GM18520 (cell line): ENCODE results near the gene FUNDC2.

Source experiments
- ATAC-seq: cut with Tn5 transposase; IDR thresholded peaks from one replicate; pipeline ENCODE4 v1.9.1; 2021; ENCODE audit not compliant: unreplicated experiment

FUNDC2 gene

DNA sequence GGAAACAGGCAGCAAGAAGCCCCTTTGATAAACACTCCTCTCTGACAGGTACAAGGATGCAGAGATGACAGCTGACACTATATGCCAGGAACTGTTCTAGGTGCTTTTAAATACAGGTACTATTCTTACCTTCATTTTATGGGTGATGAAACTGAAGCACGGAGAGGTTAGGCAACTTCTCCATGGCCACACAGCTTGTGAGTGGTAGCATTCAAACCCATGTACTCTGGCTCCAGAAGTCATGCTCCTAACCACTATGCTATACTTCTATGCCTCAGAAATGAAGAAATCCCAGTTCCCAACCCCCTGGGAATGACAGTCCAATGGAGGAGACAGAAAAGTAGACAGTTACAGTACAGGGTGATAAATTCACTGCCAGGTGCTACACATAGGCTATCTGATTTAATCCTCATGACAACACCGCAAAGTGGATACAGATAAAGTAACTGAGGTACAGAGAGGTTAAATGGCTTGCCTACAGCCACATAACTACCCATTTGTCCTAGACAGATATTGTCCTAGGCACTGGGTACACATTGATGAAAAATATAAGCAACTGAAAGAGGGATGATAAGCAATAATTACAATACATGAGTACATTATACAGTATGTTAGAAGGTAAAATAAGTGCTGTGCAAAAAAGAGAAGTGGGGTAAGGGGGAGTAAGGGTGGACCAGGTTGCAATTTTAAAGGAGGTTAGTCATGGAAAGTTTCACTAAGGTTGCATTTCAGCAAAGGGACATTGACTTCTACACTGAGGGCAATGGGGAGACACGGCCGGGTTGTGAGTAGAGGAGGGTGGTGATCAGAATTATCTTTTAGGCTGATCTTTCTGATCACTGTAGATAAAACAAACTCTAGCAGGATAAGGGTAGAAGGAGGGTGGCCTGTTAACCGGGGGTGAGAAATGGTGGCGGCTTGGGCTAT is 2.5 kb upstream of the FUNDC2 start:
- no peak for ATAC-seq

DNA sequence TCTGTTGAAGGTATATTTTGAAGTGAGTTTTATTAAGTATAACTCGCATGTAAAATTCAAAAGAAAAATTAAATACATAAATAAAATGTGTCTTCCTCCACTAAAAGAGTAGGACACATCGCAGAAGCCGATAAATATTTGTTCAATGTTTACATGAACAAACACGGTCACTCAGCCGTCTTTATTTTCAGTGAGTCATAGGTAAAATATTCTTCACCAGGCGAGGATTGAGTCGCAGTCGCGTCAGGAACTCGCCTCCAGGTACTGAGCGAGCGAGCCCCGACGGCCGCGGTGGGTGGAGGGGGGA is 271 bp upstream of the FUNDC2 start:
- ATAC-seq, result no peak

DNA sequence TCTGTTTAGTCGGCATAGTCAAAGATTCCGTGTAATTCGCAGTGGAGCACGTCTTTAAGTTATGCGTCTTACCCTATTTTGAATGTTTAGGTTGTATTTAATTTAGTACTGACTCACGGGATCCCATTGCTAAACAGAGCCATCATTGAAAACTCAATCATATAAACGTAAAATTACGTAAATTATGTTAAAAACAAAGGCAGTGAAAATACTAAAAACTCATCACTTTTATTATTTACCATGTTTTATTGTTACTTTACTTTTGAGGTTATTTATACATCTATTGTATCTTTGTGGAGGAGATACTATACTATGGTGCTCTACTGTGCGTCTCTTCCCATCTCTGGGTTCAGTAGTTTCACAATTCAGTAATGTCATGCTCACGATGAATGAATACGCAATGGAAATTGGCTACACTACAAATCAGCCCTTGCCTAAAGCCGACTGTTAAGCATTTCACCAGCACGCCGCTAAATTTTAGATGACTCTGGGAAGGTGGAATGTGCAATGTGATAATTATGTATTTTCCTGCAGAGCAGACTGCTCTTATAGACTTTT is 944 bp downstream of the FUNDC2 start:
- no peak for ATAC-seq

DNA sequence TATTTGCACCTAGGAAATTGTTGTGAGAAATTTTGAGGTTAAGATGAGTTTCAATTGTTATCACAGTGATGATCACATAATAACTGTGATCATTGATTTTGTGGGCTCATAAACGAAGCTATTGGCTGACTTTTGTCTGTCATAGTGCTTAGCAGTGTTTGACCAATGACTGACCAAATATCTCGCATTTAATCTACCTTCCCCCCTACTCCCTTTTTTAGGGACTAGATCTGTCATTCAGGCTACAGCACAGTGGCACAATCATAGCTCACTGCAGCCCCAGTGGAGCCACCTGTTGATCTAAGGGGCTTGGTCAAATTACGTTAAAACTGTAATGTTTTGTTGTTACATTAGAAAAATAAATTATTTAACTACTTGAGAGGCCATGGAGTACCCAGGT is 1.5 kb downstream of the FUNDC2 start:
- ATAC-seq, result no peak

DNA sequence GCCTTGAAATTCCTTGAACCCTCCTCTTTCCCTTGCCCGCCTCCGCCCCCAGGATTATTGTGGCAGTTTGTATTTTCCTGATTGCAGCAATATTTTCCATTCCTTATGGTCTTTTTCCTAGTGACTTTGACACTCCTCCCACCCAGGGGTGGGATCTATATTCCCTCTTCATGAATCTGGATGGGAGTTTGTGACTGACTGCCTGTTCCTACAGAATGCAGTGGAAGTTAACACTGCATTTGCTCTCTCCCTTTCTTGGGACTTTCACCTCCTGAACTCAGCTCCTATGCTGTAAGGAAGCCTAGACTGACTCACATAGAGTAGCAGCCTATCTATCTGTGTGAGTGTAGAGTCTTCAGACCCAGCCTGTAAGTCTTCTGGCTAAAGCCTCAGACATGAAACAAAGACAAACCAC is 2.2 kb downstream of the FUNDC2 start:
- ATAC-seq, result no peak

DNA sequence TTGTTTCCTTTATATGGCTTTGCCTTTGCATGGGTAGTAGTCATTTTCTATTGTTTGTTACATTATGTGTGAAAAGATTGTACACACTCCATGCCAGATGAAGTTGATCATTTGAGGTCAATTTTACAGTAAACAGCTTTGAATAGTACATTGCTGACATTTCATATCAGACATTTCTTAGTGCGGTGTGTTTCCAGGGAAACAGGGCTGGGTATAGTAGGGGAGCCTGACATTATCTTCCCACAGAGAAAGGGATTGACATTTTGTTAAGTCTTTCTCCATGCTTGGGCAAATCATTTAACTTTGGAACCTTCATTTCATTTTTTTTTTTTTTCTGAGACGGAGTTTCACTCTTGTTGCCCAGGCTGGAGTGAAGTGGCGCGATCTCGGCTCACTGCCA is 5.0 kb downstream of the FUNDC2 start:
- ATAC-seq, result no peak

DNA sequence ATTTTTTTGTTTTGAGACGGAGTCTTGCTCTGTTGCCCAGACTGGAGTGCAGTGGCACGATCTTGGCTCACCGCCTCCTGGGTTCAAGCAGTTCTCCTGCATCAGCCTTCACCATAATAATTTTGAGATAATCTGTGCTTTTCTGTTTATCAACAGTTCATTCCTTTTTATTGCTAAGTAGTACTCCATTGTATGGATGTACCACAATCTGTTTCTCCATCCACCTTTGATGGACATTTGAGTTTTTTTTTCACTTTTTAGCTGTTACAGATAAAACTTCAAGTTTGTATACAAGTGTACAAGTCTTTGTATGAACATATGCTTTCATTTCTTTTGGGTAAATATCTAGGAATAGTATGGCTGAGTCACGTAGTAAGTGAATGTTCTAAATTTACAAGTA is 9.0 kb downstream of the FUNDC2 start:
- ATAC-seq, result no peak

DNA sequence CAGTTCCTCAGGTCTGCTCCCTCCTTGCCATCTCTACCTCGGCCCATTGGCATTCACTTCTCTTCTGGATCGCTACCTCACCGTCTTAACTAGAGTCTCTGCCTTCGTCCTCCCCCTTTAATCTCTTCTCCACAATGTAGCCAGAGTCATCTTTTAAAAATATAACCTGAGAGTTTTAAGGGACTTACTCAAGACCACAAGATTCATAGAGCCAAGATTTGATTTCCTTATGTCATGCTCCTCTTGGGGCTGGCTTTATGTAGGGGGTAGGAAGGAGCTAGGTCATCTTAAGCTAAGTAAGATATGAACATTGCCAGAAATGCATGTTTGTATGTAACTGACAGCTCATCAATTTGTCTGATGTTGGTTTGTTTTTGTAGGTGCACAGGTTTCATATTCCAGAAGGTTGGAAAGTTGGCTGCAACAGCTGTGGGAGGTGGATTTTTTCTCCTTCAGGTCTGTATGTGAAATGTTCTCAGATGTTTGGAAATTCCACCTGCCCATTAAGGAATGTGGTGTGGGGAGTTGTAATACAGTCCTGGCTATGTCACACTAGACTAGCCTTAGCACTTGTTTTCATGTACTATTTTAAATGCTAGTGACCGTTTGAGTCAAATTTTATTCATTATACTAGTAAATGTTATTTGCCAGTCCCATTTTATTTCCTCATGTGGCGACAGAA is 19.6 kb downstream of the FUNDC2 start:
- no peak for ATAC-seq

DNA sequence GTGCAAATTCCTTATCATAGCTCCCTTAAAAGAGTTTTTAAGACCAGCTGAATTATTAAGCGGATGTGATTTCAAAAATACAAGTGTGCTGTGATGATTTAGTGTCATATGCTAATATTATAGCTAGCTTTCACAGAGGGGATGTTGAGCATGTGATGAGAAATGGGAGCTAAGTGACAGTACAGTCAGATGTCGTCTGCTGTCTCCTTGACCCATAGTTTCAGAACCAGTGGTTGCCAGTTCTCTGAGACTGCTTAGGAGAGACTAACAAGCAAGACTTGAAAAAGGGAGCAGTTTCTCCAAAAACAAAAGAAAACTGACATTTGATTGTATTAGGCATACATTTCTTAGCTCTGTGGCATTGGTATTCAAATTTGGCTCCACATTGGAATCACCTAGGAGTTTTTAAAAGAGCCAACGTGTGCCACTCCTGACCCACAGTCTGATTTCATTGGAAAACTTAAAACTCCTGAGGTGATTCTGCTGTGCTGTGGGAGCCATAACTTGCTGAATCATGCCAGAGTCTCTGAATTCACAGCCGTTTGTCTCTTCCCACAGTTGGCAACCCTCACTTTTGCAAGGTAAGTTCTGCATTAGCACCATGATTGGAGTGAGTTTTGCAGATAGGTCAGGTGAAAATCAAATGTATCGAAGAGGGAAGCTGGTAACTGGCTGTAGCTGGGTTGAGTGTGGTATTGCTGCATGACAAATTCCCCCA is 20.3 kb downstream of the FUNDC2 start:
- ATAC-seq, result no peak

DNA sequence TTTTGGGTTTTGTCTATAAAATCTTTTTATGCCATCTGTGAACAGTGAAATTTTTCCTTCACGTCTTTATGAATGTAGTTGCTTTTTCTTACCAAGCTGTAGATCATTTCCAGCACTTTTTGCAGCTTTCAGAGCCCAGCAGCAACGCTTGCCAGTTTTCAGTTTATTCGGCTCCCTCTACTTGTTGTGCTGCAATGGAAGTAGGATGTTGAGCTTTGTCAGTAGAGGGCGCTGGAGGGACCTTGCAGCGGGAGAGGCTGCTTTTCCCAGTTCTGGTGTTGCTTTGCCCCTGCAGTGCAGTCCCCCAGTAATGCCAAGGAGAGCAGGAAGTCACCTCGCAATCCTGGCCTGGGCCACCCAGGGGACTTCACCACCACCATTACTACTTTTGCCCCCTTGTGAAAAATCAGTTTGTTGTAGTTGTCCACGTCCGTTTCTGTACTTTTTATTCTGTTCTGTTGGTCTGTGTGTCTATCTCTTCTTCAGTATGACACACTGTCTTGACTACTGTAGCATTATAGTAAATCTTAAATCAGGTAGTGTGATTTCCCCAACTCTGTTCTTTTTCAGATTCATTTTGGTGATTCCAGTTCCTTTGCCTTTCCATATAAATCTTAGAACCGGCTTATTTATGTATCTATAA is 22.5 kb downstream of the FUNDC2 start:
- ATAC-seq, result no peak

DNA sequence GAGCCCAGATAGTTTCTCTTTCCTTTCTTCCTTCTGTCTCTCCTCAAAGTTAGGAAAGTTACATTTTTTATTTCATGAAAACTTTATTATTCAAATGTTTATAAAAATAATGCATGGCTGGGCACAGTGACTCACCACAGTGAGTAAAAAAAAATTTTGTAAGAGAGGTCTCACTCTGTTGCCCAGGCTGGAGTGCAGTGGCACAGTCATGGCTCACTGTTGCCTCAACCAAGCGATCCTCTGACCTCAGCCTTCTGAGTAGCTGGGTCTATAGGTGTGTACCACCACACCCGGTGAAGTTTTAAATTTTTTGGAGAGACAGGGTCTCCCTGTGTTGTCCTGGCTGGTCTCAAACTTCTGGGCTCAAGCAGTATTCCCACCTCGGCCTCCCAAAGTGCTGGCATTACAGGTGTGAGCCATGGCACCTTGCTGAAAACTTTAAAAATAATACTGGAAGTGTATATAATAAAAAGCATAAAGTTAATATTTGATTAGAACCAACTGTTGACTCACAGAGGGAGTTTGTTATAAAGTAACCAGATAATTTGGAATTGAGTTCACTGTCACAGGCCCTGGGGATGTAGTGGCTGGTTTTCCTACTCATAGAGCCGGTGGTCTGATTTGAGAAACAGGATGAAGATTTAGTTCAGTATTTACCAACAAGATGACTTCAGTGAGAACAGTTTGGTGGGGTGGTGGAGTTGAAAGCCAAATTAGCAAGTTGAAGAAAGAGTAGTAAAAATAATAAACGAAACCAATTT is 26.3 kb downstream of the FUNDC2 start:
- no peak for ATAC-seq

DNA sequence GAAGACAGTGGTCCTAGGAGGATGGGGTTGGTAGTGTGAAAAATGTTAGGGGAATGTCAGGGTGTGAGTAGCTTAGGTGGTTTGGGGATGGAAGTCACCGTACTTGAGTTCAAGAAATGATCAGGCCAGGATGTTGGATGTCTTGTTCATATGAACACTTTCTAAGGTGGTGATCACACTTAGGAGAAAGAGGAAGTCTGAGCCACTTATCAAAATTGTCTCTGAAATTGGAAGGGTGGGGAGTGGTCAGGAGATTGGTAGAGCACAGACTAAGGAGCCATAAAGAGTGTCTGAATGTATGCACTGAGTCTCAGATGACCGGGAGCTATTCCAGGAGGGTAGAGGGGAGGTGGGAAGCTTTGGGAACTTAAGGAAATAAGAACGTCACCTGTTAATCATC is 27.0 kb downstream of the FUNDC2 start:
- no peak for ATAC-seq

DNA sequence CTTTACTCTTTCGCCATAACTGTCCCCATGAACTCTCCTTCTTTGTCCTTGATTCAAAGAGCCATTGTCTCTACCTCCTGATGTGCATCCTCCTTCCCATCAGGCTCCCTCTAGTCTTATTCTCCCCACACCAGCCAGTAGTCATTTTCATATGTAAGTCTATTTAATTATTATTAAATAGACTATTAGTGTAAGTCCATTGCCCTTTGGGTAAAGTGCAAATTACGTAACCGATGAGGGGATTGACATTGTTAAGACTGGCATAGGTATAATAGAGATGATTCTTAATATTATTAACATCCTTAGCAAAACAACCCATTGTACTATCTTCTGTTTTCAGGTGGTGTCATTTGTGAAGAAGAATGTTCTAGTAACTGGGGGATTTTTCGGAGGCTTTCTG is 27.6 kb downstream of the FUNDC2 start:
- ATAC-seq, result no peak

DNA sequence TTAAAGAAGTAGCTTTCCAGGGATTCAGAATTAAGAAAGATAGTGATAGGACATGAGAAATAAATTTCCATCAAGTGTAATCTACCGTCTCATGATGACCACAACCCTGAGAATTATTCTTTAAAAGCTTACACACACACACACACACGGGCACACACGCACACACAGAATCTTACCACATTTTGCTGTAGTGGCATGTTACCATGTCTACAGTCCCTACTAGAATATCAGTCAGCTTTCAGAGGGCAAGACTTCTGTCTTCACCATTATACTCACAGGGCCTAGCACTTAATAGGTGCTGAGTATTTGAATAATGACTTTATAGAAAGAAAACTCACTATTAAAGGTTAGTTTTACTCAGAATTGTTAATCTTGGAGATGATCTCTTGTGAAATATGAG is 28.9 kb downstream of the FUNDC2 start:
- ATAC-seq, result no peak

DNA sequence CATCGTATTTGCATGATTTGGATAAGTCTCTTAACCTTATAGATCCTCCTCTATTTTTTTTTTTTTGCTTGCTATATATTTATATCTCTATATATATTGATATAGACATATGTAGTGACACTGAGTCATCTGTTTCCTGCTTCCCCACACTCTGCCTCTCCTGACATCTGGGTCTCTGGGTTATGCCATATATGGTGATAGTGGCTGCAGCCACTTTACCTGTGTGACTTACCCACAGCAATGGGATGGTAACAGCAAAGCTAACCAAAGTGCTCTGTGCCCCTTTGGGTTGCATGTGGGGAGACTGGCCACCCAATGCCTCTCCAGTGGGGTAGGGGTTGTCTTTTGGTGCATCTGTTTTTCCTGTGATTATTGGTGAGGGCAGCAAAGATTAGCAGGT is 29.8 kb downstream of the FUNDC2 start:
- no peak for ATAC-seq

DNA sequence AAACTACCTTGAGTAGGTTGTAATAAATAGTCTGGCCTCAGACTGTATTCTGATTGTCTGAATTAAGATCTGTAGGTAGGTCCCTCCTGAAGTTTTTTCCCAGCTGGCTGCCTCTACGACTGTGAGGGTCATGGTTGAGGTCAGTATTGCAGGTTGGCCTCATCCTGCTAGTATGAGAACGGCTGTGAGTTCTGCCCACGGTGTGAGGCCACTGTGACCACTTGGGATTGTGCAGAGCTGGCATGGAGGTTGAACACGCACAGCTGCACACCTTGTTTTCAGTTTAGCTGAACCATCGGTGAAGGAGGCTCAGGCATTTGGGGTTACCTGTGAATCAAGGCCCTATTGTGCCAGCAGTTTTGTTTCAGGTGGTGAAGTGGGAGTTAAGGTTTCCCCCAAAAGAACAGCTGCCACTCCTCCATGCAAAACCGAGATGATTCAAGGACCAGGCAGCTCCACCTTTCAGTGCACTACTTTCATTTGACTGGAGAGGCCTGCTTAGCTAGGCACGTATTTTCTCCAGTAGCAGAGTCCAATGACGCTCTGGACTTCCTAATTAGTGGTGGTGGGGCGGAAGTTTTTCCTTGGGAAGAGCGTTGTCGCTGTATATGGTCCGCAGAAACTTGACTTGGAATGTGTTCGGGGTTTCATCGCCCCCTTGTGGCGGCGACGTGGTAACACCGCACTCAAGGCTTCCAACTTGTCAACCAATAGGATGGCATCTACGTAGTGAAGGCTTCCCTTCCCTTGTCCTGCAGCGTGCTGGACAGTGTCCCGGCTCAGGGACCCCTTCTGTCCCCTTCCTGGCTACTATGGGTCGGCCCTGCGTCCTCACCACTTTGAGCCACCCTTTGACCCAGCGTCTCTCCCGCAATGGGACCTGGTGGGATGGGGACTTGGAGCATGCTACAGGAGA is 30.5 kb downstream of the FUNDC2 start:
- ATAC-seq, result no peak

DNA sequence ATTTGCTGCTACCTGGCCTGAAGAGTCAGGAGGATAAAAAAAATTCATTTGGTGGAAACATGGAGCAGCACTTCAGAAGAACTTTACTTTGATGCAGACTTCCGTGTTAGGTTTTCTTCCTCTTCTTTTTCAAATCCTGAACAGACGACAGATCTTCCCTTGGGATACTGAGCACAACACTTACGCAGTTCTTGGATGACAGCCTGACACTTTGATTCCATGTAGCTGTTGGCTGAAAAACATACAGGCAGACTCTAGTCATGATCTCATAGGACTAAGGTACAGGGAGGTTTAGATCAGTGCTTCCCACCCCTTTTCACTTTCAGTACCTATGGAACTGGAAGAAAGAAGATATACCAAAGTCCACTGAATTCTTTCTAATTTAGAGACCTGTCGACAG is 35.1 kb downstream of the FUNDC2 start:
- ATAC-seq, result no peak

DNA sequence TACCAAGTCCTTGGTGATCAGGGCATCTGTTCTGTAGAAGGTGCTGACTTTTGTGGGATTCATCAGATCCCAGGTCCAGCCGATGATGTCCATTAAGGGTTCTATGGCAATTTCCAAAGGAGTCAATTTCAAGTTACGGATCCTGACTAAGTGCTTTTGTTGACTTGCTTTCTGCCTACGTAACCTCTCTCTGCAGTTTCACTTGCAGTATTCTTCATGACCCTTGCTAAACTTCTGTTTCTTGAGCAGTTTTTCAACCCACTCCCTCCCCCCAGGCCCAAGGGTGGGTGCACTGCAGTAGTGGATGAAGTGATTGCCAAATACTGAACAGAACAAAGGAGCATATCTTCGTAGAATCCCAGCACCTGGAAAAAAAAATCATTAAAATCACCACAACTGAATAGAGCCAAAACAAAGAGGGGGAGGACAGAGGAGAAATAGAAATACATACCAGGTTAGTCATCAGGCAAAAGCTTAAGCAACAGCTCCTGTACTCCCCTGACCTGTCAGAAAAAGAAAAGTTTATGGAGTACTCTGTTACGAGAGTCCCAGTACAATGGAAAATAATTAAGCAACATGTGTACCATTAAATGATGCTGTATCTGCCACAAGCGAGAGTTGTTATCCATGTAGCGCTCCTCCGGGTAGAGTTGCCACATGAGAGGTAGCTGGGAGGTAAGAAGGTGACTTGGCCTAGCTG is 38.5 kb downstream of the FUNDC2 start:
- ATAC-seq, result no peak

DNA sequence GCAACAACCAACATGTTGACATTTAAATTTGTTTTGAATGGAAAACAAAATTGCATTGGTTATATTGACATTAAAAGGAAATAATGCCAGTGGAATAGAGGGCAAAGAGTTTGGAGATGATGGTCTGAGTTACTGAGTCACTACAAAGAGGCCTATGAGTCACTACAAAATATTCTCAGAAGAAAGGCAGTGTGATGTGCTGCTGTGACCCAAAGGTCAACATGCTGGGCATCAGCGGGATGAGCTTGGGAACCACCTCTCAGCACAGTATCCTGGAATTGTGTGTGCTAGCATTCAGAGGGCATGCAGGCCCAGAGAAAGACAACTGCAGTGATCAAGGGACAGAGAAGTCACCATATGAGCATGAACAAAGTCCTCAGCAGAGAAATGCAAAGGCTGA is 41.5 kb downstream of the FUNDC2 start:
- ATAC-seq, result no peak
